NCI-H524 (cell line): ENCODE data around the gene MED8.

Experiments used
- DNase-seq, 2 experiments: peaks; one replicate each; lab custom pipeline; 2025; lab: John Stamatoyannopoulos, UW

MED8 gene

DNA sequence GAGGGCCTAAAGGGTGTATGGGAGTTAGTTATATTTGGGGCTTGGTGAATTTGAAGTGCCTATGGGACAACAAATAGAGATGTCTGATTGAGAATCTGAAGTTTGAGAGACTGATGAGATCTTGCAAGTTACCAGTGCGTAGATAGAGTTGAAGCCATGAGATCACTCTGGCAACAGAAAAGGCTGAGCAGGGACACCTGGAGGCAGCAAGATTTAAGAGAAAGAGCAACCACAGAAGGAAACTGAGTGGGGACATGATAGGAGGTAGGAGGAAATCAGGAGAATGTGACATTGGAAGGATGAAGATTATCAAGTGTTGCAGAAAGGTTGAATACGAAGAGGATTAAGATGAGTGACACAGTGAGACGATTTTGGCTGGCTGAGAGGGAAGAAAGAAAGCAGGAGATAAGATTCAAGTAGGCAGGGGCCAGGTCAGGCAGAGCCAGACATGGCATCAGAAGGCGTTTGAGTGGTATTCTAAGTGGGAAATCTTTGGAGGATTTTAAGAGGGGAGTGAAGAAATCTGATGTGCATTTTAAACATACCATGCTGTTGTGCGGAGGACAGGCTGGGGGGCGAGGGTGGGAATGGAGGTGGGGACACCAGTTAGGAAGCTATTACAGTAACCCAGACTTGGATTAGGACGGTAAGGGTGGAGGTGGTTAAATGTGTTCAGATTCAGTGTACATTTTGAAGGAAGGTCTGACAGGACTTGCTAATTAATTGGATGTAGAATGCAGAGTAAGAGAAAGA is 55.0 kb downstream of the MED8 start:
- DNase-seq = no peak
